Measurements from ENCODE around the gene PCDHA1.
"Not testable (repeated sequence)": the region's sequence is repeated elsewhere in the genome, so short reads cannot be mapped to it uniquely, and the experiment has no call there.

Gene PCDHA1

DNA sequence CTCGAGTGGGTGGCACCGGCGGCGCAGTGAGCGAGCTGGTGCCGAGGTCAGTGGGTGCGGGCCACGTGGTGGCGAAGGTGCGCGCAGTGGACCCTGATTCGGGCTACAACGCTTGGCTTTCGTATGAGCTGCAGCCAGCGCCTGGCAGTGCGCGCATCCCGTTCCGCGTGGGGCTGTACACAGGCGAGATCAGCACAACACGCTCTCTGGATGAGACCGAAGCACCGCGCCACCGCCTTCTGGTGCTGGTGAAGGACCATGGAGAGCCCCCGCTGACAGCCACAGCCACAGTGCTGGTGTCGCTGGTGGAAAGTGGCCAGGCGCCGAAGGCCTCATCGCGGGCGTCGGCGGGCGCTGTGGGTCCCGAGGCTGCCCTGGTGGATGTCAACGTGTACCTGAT, 37.5 kb downstream of the PCDHA1 start:
- H3K27ac ChIP-seq, result no peak overlapping the region
- TF ChIP-seq, protein P1, sequence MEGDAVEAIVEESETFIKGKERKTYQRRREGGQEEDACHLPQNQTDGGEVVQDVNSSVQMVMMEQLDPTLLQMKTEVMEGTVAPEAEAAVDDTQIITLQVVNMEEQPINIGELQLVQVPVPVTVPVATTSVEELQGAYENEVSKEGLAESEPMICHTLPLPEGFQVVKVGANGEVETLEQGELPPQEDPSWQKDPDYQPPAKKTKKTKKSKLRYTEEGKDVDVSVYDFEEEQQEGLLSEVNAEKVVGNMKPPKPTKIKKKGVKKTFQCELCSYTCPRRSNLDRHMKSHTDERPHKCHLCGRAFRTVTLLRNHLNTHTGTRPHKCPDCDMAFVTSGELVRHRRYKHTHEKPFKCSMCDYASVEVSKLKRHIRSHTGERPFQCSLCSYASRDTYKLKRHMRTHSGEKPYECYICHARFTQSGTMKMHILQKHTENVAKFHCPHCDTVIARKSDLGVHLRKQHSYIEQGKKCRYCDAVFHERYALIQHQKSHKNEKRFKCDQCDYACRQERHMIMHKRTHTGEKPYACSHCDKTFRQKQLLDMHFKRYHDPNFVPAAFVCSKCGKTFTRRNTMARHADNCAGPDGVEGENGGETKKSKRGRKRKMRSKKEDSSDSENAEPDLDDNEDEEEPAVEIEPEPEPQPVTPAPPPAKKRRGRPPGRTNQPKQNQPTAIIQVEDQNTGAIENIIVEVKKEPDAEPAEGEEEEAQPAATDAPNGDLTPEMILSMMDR (IDR thresholded peaks at IDR 0.05), result no peak
- TF ChIP-seq ZFX (IDR thresholded peaks at IDR 0.05; ENCODE audit: borderline replicate concordance), result no peak

DNA sequence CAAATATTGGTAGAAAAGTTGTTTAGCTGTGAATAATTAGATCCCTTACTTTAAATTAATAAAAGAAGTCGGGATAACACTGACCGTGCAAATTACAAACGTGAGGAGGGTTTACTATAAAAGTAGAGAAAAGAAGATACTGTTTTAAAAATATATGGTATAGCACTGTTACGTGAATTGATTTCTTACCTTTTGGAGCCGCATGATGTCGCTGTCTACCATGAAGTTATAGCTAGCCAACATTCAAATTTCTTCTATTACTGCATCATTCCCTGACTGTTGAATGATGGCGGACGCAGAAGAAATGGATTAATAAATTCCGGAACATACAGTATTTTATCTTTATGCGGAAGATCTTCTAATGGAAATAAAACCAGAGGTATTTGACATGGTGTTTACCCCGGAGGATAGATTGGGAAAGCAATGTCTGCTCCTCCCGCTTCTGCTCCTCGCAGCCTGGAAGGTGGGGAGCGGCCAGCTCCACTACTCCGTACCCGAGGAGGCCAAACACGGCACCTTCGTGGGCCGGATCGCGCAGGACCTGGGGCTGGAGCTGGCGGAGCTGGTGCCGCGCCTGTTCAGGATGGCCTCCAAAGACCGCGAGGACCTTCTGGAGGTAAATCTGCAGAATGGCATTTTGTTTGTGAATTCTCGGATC, 41.9 kb downstream of the PCDHA1 start, which contains the start of gene PCDHA6:
Gene PCDHA6 (plus strand): TSS at position 257 of the 658 bp plus-strand sequence. CDS start 132 bp downstream, at position 389.
- TF ChIP-seq, protein P1 (IDR thresholded peaks at IDR 0.05), result no peak
- TF ChIP-seq ZFX (IDR thresholded peaks at IDR 0.05; ENCODE audit: borderline replicate concordance), result no peak
- no peak within 1 kb of the TSS for H3K27ac ChIP-seq

DNA sequence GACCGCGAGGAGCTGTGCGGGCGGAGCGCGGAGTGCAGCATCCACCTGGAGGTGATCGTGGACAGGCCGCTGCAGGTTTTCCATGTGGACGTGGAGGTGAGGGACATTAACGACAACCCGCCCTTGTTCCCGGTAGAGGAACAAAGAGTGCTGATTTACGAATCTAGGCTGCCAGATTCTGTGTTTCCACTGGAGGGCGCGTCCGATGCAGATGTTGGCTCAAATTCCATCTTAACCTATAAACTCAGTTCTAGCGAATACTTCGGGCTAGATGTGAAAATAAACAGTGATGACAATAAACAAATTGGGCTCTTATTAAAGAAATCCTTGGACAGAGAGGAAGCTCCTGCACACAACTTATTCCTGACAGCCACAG, 42.4 kb downstream of the PCDHA1 start:
- no peak overlapping the region for H3K27ac ChIP-seq
- no peak for TF ChIP-seq ZFX (IDR thresholded peaks at IDR 0.05; ENCODE audit: borderline replicate concordance)
- TF ChIP-seq, protein P1 (IDR thresholded peaks at IDR 0.05), result no peak

GRCh38 chr5:140829511-140830501, 43.9 kb downstream of the PCDHA1 start:
- not testable (repeated sequence) for H3K27ac ChIP-seq

- TF ChIP-seq, protein P1 (IDR thresholded peaks at IDR 0.05), result no peak
- H3K27ac ChIP-seq, result no peak within 1 kb of the TSS
Observed at GRCh38 chr5:140833993-140834392, 48.1 kb downstream of the PCDHA1 start, which contains the start of gene PCDHA7. PCDHA7 (plus strand) TSS chr5:140834269; CDS start chr5:140834384, 115 bp downstream.

DNA sequence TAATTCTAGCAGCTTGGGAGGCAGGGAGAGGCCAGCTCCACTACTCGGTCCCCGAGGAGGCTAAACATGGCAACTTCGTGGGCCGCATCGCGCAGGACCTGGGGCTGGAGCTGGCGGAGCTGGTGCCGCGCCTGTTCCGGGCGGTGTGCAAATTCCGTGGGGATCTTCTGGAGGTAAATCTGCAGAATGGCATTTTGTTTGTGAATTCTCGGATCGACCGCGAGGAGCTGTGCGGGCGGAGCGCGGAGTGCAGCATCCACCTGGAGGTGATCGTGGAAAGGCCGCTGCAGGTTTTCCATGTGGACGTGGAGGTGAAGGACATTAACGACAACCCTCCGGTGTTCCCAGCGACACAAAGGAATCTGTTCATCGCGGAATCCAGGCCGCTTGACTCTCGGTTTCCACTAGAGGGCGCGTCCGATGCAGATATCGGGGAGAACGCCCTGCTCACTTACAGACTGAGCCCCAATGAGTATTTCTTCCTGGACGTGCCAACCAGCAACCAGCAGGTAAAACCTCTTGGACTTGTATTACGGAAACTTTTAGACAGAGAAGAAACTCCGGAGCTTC, 48.6 kb downstream of the PCDHA1 start:
- H3K27ac ChIP-seq, result not testable (repeated sequence)

- TF ChIP-seq ZFX (IDR thresholded peaks at IDR 0.05; ENCODE audit: borderline replicate concordance), result no peak
- TF ChIP-seq, protein P1 (IDR thresholded peaks at IDR 0.05), result no peak
- no peak overlapping the region for H3K27ac ChIP-seq
Observed at GRCh38 chr5:140835622-140836510, 49.9 kb downstream of the PCDHA1 start.

Data from 22Rv1 (cell line).